Astrocyte (in vitro differentiated cells and primary cell): ENCODE results near the gene BHLHE23.

Experiments
- EZH2 ChIP-seq: IDR thresholded peaks from 2 replicates; pipeline ENCODE4 v1.6.1; 2012; ENCODE audit warnings: mild to moderate bottlenecking, low read length, inconsistent platforms; ENCODE audit not compliant: insufficient read depth
- TF ChIP-seq, protein P1 (sequence below): IDR thresholded peaks from 2 replicates; pipeline ENCODE4 v1.5.1; 2011; ENCODE audit warnings: low read depth, mild to moderate bottlenecking, inconsistent platforms, low read length, moderate library complexity; ENCODE audit not compliant: insufficient read depth

DNA sequence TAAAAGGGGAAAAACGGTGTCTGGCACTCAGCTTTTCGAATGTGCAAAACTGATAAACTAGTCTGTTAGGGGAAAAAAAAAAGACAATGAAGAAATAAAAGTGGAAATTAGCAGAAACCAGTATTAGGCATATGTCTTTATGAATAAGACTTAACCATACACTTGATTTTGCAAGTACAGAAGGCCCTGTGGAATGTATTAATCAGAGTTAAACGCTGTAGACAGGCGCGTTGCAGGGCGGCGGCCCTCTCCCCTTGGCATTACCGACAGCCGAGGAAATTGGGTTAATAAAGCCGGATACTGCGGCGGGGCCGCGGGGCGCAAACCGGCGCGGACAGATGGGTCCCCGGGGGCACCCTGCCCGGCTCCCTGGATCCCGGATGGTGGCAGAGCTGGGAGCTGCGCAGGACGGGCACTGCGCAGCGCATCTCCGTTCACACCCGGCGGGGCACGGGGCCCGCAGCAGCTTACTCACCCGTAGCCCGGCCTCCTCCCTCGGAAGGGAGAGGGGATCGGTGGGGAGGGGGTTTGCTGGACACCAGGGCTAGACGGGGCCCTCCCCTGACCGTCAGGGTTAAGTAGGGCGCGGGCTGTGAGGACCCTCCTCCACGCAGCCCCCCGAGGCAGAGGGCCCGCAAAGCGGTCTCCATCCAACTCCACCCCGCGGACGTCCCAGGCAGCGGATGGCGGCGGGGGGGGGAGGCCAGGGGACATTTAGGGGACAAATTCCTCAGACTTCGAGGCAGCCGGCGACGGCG, 2.0 kb downstream of the BHLHE23 start:
- TF ChIP-seq, protein P1, sequence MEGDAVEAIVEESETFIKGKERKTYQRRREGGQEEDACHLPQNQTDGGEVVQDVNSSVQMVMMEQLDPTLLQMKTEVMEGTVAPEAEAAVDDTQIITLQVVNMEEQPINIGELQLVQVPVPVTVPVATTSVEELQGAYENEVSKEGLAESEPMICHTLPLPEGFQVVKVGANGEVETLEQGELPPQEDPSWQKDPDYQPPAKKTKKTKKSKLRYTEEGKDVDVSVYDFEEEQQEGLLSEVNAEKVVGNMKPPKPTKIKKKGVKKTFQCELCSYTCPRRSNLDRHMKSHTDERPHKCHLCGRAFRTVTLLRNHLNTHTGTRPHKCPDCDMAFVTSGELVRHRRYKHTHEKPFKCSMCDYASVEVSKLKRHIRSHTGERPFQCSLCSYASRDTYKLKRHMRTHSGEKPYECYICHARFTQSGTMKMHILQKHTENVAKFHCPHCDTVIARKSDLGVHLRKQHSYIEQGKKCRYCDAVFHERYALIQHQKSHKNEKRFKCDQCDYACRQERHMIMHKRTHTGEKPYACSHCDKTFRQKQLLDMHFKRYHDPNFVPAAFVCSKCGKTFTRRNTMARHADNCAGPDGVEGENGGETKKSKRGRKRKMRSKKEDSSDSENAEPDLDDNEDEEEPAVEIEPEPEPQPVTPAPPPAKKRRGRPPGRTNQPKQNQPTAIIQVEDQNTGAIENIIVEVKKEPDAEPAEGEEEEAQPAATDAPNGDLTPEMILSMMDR: no peak
- peak; percentile 69 for TF ChIP-seq EZH2
